ENCODE results near the gene COQ10B. TPM values are rescaled to one million over a fixed set of nuclear protein-coding genes. Genes with fewer than 3 reads are reported as not detected.

COQ10B gene
- total RNA-seq, 2 experiments from 2014 or later: 5.0 to 12.2 TPM

DNA sequence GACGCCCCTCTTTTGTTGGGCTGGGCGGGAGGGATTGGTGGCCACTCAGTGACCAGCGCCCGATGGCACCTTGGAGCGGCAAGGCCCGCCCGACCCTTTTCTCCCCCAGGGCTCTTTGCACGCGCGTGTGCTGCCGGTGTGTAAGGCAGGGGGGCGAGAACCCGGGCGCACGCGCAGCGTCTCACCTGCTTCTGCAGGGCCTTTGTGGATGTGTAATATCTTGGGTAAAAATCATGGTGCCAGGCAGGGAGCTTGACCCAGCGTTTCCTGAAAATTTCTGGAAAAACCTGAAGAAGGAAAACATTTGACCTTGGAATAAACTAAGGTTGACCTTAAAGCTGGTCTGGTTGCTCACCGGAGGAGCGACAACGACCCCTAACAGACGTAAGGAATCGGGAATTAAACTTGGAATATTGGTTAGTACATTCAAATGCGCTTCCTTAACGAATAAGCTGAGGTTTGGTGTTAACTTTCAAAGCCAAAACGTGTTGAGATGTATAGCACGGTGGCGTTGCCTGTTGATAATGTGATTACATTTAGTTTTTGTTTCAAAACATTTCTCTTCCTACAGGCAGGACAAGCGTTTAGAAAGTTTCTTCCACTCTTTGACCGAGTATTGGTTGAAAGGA is 47.3 kb downstream of the COQ10B start:
- peak overlapping the region; percentile 83 for H3K4me3 ChIP-seq (ENCODE audit: low read depth, low read length, poor library complexity, severe bottlenecking)
- POLR2A ChIA-PET: interaction anchor here (0.5 to 10.2 kb wide), 12 partner anchors 8 to 1232 kb away, joined by 3 to 136 read pairs (median 4); partner anchors contain the start of genes COQ10B, MARS2 and MOB4
- intact Hi-C loops (cut with micrococcal nuclease; ENCODE audit: unreplicated experiment): loop anchor here (1.0 kb wide), 3 partner anchors 15 to 65 kb away; partner anchors contain the start of genes COQ10B and SF3B1

DNA sequence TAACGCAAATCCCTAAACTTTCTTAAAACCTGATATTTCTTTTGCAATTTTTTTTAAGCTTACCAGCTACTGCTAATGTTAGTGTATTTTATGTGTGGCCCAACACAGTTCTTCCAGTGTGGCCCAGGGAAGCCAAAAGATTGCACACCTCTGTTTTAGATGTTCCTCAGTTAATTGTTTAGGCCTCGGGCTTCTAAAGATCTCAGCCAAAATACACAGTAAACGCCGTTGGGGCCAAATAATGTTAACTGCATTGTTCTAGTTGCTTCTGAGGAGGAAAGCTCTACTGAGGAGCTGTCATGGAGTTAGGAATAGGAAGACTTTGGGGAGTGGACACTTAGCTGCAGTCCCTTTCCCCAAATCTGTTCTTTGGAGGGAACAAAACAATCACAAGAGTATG is 48.8 kb downstream of the COQ10B start:
- BruUV-seq (replicated peaks): no TSS peak
- peaks cover 32% of the 10 kb centered on the region for H3K4me1 ChIP-seq (ENCODE audit: insufficient read depth, low read length, poor library complexity, severe bottlenecking)
- H3K36me3 ChIP-seq (ENCODE audit: insufficient read depth, low read length): peaks cover 87% of the 10 kb centered on the region
- peaks cover 36% of the 10 kb centered on the region for H4K20me1 ChIP-seq (ENCODE audit: insufficient read depth, low read length)
- peak overlapping the region; percentile 83 for H3K4me3 ChIP-seq (ENCODE audit: low read depth, low read length, poor library complexity, severe bottlenecking)
- H3K9me2 ChIP-seq (ENCODE audit: insufficient read depth, low read length): no peaks in the 10 kb centered on the region
- H2AFZ ChIP-seq (ENCODE audit: low read length): no peak overlapping the region
- peak overlapping the region; percentile 80 for H3K4me2 ChIP-seq (ENCODE audit: low read length)
- TF ChIP-seq EZH2phosphoT487 (IDR thresholded peaks at IDR 0.05; ENCODE audit: borderline replicate concordance, low read depth, low read length): no peak
- TF ChIP-seq, protein P1, sequence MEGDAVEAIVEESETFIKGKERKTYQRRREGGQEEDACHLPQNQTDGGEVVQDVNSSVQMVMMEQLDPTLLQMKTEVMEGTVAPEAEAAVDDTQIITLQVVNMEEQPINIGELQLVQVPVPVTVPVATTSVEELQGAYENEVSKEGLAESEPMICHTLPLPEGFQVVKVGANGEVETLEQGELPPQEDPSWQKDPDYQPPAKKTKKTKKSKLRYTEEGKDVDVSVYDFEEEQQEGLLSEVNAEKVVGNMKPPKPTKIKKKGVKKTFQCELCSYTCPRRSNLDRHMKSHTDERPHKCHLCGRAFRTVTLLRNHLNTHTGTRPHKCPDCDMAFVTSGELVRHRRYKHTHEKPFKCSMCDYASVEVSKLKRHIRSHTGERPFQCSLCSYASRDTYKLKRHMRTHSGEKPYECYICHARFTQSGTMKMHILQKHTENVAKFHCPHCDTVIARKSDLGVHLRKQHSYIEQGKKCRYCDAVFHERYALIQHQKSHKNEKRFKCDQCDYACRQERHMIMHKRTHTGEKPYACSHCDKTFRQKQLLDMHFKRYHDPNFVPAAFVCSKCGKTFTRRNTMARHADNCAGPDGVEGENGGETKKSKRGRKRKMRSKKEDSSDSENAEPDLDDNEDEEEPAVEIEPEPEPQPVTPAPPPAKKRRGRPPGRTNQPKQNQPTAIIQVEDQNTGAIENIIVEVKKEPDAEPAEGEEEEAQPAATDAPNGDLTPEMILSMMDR (conservative IDR thresholded peaks at IDR 0.05; ENCODE audit: low read length): no peak
- intact Hi-C loops (cut with micrococcal nuclease; ENCODE audit: unreplicated experiment): no loop called here
- DNase-seq (ENCODE audit: low spot score): no peak
- H3K27ac ChIP-seq (ENCODE audit: low read depth, low read length, poor library complexity, severe bottlenecking): no peak overlapping the region
- CTCF ChIA-PET (ENCODE audit: unreplicated experiment): no interaction called here
- peaks cover 70% of the 10 kb centered on the region for H3K79me2 ChIP-seq (ENCODE audit: insufficient read depth, low read depth, low read length)
- H3K9me3 ChIP-seq (ENCODE audit: low read length): no peaks in the 10 kb centered on the region
- POLR2A ChIA-PET: interaction anchor here (0.5 to 10.2 kb wide), 11 partner anchors 12 to 577 kb away, joined by 3 to 136 read pairs (median 4); partner anchors contain the start of gene MOB4

More for the DNA sequence above, 47.3 kb downstream of the COQ10B start:
- CTCF ChIA-PET (ENCODE audit: unreplicated experiment): interaction anchor here (0.6 to 1.3 kb wide), 3 partner anchors 11 to 207 kb away, joined by 3 read pairs; no protein-coding TSS in a partner anchor
- peak; percentile 25 for DNase-seq (ENCODE audit: low spot score)
- H3K27ac ChIP-seq (ENCODE audit: low read depth, low read length, poor library complexity, severe bottlenecking): peak overlapping the region; percentile 77
- H3K4me1 ChIP-seq (ENCODE audit: insufficient read depth, low read length, poor library complexity, severe bottlenecking): peaks cover 48% of the 10 kb centered on the region
- H3K36me3 ChIP-seq (ENCODE audit: insufficient read depth, low read length): peaks cover 89% of the 10 kb centered on the region
- no peak overlapping the region; the same call in 1 of the 2 replicates for H2AFZ ChIP-seq (ENCODE audit: low read length)
- no peak for TF ChIP-seq EZH2phosphoT487 (IDR thresholded peaks at IDR 0.05; ENCODE audit: borderline replicate concordance, low read depth, low read length)
- TF ChIP-seq, protein P1 (conservative IDR thresholded peaks at IDR 0.05; ENCODE audit: low read length): no peak
- H3K4me2 ChIP-seq (ENCODE audit: low read length): peak overlapping the region; percentile 80
- H3K9me3 ChIP-seq (ENCODE audit: low read length): no peaks in the 10 kb centered on the region
- TSS peak; percentile 75 for BruUV-seq (replicated peaks)
- H3K9me2 ChIP-seq (ENCODE audit: insufficient read depth, low read length): no peaks in the 10 kb centered on the region
- peaks cover 51% of the 10 kb centered on the region for H4K20me1 ChIP-seq (ENCODE audit: insufficient read depth, low read length)
- peaks cover 86% of the 10 kb centered on the region for H3K79me2 ChIP-seq (ENCODE audit: insufficient read depth, low read depth, low read length)

DNA sequence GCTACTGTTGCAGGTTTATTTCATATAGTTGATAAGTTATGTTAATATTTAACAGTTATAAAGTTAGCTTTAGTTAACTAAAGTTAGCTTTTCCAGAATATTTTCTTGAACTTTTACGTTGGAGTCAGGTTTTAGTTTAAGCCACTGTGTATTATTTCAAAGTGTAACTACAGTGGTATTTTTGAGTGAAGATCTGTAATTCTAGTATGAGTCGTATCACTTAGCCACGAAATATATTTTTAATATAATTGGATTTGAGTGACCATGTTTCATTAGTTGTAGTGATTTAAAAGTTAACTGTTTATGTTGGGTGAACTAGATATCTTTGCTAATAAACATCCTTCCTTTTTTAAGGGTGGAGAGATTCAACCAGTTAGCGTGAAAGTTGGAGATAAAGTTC is 49.3 kb downstream of the COQ10B start:
- DNase-seq (ENCODE audit: low spot score): no peak
- H4K20me1 ChIP-seq (ENCODE audit: insufficient read depth, low read length): peaks cover 31% of the 10 kb centered on the region
- peaks cover 82% of the 10 kb centered on the region for H3K36me3 ChIP-seq (ENCODE audit: insufficient read depth, low read length)
- H3K9me3 ChIP-seq (ENCODE audit: low read length): no peaks in the 10 kb centered on the region
- peaks cover 65% of the 10 kb centered on the region for H3K79me2 ChIP-seq (ENCODE audit: insufficient read depth, low read depth, low read length)
- H3K4me1 ChIP-seq (ENCODE audit: insufficient read depth, low read length, poor library complexity, severe bottlenecking): peaks cover 27% of the 10 kb centered on the region
- intact Hi-C loops (cut with micrococcal nuclease; ENCODE audit: unreplicated experiment): no loop called here
- ChIA-PET CTCF (ENCODE audit: unreplicated experiment) (no interaction called here), POLR2A (interaction anchor here (1.0 to 10.2 kb wide), 3 partner anchors 12 to 66 kb away, joined by 3 to 136 read pairs (median 3); partner anchors contain the start of gene MOB4)
- H3K27ac ChIP-seq (ENCODE audit: low read depth, low read length, poor library complexity, severe bottlenecking): no peak overlapping the region
- no TSS peak for BruUV-seq (replicated peaks)
- peak overlapping the region; percentile 80 for H3K4me2 ChIP-seq (ENCODE audit: low read length)
- TF ChIP-seq, protein P1 (conservative IDR thresholded peaks at IDR 0.05; ENCODE audit: low read length): no peak
- TF ChIP-seq EZH2phosphoT487 (IDR thresholded peaks at IDR 0.05; ENCODE audit: borderline replicate concordance, low read depth, low read length): no peak
- H3K4me3 ChIP-seq (ENCODE audit: low read depth, low read length, poor library complexity, severe bottlenecking): peak overlapping the region; percentile 83
- no peak overlapping the region for H2AFZ ChIP-seq (ENCODE audit: low read length)
- H3K9me2 ChIP-seq (ENCODE audit: insufficient read depth, low read length): no peaks in the 10 kb centered on the region
